Fibroblast of skin of scalp (primary cell): Measurements from ENCODE around the gene NEAT1.
"Not testable (repeated sequence)": the region's sequence is repeated elsewhere in the genome, so short reads cannot be mapped to it uniquely, and the experiment has no call there.

Experiments used
- DNase-seq: peaks from one replicate; pipeline ENCODE4 v3.0.0-alpha.2; 2013

Gene NEAT1

DNA sequence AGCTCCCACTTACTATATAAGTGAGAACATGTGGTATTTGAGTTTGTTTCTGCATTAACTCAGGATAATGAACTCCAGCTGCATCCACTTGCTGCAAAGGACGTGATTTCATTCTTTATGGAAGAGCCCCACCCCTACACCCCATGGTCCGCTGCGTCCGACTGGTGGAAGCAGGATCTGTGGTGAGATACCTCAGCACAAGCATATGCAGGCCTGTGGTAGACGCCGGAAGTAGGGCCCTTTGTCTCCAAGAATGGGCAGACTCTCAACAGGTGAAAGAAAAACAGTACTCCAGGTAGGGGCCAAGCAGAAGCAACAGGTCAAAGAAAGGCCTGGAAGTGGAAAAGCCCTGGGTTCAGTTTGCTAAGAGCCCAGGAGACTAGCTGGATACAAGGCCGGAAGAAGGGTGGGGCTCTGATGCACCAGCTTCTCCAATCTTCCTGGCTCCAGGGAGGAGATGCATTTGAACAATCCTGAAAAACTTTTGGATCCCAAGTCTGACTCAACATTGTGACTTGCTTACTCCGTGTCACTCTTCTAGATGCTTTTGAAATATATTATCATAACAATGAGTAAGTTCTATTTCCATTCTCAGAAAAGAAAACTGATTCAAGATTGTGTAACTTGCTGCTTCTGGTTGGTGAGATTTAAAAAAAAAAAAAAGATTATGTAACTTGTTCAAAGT lies 30.4 kb downstream of the NEAT1 start:
- DNase-seq = peak; percentile 95

DNA sequence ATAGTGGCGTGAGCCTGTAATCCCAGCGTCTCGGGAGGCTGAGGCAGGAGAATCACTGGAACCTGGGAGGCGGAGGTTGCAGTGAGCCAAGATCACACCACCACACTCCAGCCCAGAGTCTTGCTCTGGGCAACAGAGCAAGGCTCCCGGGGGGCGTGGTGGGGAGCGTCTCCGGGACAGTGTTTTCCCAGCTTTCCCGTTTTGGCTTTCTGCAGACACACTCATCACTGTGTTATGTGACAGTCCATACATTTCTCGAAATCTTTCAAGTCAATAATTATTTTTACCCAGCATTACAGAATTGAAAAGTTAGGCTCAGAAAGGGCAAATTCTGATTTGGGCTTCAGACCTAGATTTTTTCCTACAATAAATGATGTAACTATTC lies 31.7 kb downstream of the NEAT1 start:
- DNase-seq = peak; percentile 89

DNA sequence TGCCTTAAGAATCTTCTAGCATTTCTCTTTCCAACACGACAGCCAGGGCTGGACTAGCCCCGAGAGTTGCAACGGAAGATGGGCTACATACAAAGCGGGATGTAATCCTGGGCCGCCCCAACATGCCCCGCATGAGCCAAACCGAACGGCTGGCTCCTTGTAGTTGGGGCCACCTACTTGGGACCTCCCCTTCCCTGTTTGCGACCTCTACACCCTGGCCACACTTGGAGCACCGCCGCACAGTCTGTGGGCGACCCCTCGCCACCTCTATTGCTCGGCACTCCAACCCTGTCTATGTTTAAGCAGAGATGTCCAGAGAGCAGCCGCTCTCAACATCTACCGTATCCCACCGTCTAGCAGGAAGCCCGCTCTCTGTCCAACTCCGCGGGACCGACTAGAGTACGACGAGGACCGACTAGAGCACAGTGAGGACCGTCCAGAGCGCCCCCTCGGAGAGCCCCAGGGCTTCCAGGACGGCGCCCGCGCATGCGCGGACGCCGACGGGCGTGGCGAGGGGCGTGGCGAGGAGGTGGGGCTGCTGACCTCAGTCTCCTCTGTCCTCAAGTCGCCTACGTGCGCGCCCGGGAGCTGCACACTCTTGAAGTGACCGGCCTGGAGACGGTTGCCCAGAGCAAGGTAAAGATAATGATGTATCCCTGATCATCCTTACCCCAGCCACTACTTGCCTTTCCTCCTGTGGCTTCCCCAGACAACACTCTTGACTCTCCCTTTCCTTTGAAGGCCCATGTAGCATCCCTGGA lies 32.3 kb downstream of the NEAT1 start:
- DNase-seq = peak; percentile 91

DNA sequence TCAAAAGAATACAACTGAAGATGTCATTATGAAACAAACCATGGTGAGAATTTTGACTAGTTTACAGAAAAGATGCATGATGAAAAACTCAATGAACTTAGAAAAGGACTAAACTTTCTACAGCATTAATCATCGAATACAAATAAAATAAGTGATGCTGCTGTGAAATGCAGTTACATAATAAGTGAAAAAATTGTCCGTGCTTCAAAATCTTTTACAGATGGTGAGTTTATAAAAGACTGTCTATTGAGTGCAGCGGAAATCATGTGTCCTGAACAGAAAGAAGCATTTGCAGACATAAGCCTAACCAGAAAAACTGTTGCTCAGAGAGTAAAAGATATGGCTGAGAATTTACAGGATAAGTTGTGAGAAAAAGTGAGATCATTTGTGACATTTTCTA lies 33.8 kb downstream of the NEAT1 start:
- DNase-seq = no peak

DNA sequence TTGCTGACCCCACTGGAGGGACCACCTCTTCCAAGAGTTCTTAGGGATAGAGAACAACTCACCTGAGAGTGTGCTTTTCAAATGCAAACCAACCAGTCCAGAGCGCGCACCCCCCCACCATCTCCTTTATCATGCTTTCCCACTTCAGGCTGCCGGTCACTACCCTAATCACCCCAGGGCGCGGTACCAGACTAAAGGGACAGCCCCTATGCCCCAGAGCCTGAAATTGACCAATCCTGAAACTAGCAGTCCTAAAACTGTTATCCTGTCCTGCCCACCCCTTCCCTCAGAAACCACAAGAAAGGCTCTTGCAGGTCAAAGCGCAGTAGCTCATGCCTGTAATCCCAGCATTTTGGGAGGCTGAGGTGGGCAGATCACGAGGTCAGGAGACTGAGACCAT lies 37.0 kb downstream of the NEAT1 start:
- no peak for DNase-seq

DNA sequence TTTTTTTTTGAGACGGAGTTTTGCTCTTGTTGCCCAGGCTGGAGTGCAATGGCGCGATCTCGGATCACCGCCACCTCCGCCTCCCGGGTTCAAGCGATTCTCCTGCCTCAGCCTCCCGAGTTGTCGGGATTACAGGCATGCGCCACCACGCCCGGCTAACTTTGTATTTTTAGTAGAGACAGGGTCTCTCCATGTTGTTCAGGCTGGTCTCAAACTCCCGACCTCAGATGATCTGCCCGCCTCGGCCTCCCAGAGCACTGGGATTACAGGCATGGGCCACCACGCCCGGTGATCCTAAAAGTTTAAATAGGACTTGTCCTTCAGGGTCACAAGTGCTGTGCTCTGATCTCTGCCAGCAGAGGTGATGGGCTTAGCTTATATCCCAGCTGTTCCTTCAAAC lies 42.9 kb downstream of the NEAT1 start:
- DNase-seq = not testable (repeated sequence)

DNA sequence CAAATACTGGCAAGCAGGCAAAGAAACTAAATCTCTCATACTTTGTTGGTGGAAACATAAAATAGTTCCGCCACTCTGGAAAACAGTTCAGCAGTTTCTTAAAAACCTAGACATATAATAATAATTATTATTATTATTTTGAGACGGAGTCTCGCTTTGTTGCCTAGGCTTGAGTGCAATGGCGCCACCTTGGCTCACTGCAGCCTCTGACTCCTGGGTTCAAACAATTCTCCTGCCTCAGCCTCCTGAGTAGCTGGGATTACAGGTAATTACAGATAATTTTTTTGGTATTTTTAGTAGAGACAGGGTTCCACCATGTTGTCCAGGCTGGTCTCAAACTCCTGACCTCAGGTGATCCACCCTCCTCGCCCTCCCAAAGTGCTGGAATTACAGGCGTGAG lies 44.7 kb downstream of the NEAT1 start:
- not testable (repeated sequence) for DNase-seq

DNA sequence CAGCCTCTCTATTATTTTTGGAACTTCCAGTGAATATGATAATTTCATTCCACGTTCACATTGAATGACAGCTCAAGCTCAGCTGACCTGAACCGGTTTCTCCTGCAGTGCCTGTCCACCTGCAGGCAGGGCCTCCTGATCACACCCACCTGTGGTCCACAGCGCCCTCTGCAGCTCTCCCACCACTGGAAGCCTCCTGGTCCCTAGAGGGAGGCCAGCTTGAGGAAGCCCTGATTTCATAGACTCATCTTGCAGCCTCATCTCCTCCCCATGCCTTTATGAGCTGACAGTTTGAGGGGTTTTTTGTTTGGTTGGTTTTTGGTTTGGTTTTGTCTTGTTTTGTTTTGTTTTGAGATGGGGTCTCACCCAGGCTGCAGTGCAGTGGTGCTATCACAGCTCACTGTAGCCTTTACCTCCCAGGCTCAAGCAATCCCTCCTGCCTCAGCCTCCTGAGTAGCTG lies 46.3 kb downstream of the NEAT1 start:
- DNase-seq = peak; percentile 32

DNA sequence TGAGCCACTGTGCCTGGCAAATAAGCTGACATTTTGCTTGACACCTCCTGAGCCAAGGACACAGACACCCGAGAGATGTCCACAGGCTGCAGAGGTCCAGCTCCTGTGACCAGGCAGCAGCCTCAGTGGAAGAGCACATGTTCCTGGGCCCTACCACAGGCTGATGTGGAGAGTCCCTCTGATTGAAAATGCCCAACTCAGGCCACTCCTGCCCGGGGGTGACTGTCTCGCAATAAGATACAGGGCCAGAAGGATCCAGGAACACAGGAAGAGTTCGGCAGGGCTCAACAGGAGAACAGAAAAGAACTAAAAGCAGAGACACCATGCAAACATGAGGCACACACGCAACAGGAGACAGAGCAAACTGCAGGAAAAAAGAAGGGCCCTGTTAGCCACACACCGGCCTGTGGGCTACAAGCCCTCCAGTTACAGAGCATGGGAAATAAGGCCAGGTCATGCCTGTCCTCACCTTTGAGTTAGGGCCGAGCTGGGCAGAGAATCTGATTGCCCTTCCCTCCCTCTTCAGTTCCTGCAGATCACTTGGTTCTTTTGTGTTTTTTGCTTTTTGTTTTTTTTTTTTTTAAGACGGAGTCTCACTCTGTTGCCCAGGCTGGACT lies 47.9 kb downstream of the NEAT1 start:
- no peak for DNase-seq

DNA sequence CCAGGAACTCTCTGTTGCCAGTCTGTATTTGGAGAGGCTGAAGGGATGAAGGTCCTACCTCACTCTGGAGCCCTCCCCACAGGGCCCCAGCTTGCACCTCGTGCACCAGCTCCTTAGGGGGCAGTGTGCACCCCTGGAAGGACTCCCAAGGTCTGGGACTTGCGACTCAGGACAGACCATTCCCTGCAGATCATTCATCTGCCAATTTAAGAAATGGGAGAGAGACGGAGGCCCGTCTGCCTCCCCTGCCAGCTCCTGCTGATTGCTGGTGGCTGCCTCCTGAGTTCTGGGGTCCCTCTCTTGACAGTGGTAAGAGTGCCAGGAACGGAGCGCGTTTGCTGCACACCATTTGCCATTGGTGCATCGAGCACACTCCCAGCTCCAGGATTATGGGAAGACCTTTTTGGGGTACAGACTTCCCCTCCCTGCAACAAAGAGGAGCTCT lies 48.9 kb downstream of the NEAT1 start:
- DNase-seq = peak; percentile 83

DNA sequence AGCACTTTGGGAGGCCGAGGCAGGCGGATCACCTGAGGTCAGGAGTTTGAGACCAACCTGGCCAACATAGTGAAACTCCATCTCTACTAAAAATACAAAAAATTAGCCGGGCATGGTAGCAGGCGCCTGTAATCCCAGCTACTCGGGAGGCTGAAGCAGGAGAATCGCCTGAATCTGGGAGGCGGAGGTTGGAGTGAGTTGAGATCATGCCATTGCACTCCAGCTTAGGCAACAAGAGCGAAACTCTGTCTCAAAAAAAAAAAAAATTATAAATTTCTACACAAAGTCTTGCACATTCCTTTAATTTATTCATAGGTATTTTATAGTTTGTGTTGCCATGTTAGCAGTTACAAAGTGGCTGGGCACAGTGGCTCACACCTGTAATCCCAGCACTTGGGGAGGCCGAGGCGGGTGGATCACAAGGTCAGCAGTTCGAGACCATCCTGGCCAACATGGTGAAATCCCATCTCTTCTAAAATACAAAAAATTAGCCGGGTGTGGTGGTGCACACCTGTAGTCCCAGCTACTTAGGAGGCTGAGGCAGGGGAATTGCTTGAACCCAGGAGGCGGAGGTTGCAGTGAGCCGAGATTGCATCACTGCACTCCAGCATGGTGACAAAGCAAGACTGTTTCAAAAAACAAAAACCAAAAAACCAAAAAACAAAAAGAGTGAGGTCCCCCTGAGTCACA lies 50.1 kb downstream of the NEAT1 start:
- not testable (repeated sequence) for DNase-seq

DNA sequence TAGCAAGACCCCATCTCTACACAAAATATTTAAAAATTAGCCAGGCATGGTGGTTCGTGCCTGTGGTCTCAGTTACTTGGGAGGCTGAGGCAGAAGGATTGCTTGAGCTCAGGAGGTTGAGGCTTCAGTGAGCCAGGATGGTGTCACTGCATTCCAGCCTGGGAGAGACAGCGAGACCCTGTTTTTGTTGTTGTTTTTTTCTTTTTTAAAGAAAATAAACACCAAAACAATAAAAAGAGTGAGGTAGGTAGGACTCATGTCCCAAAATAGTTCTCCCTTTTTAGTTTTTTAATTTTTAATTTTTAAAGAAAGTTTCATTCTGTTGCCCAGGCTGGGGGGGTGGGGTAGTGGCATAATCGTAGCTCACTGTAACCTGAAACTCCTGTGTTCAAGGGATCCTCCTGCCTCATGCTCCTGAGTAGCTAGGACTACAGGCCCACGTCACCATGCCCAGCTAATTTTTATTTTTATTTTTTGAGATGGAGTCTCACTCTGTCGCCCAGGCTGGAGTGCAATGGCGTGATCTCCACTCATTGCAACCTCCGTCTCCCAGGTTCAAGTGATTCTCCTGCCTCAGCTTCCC lies 50.8 kb downstream of the NEAT1 start:
- DNase-seq = no peak

DNA sequence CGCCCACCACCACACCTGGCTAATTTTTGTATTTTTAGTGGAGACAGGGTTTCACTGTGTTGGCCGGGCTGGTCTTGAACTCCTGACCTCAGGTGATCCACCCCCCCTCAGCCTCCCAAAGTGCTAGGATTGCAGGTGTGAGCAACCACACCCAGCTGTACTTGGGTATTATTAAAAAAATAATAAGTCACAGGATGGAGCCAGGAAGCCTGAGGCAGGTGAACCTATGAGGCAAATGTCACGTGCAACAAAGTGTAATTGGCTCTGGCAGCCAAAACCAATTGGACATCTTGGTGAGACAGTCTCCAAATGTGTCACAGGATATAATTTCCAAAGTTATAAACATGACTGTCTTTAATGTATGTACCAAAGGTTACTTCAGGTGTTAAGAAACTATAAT lies 52.3 kb downstream of the NEAT1 start:
- DNase-seq = no peak

DNA sequence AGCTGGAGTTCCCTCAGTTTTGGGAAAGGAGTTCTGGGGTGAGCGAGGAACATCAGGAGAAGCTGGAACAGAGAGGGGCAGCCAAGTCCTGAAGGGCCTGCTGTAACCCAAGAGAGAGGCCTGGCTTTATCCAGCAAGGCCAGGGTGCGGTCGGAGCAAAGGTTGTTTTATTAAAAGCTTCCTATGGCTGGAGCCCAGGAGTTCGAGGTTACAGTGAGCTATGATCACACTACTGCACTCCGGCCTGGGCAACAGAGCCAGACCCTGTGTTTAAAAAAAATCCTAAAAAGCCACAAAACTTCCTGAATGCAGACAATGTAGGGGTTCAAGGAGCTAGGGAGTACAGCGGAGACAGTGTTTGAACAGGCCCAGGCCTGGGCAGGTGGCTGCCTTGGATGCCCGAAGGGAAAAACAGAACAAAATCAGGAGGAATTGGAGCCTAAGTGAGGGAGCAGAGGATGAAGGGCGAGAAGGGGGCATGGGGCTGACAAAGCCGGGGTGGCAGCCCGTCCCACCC lies 54.1 kb downstream of the NEAT1 start:
- peak; percentile 12 for DNase-seq

DNA sequence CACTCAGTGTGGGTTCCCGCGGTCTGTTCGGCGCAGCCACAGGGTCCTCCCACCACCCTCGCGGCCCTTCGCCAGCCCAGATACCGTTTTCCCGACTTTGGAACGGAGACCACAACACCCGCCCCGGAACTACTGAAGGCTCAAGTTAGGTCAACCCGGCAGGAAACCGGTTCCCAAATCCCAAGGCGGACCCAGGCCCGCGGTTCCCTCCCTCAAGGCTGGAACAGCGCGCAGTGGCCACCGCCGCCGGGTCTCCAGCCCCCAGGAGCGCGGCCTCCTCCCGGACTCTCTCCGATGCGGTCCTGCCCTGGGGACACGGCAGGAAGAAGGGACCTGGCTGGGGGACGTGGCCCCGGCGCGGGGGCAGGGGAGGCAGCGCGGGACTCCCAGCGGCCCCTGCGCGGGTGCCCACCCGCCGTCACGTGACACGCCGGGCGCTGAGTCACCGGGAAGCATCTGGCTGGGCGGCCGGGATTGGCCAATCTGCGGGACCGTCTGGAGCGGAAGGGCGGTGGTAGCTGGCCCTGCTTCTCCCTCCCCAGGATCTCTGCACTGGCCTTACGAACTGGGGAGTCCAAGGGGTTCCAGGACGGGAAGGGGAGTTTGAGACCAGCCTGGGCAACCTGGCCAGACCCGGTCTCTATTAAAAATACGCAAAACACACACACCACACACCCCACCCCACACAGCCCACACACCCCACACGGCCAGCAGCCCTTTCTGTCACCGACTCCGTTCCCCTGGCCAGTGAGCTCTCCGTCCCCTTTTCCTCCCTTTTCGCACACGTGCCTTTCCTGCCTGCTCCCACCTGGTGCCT lies 54.8 kb downstream of the NEAT1 start:
- DNase-seq = peak; percentile 97

DNA sequence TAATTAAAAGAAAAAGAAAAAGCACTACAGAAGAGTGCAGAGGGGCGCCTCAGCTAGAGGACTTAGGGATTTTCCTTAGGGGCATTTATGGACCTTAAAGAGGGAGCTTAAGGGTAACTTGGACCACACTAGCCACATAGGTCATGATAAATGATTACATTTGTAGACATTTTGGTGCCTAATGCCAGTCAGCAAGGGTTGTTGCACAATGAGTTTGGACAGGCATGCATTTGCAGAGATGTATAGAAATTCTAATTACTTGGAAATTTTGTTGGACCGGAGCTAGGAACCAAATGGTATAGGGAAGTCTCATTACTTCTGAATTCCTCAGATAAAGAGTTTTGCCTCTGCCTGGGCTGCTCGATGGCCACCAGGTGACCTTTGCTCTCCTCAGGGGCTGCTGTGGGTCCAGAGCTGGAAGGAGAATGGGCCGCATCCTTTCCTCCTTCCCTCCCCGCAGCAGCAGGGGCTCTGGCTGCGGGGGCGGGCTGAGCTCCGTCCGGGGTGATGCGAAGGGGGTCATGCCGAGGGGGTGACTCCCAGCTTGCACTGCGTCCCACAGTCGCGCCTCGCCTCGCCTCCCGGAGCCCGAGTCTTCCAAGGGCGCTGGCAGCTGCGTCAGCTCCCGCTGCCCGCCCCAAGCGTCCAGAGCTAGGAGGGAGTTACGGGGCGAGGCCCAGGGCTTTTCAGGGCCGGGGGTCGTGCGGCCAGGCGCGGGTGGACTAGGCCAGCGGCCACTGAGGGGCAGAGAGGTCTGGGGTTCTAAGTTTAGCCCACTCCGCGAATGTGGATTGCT lies 56.0 kb downstream of the NEAT1 start:
- peak; percentile 42 for DNase-seq

DNA sequence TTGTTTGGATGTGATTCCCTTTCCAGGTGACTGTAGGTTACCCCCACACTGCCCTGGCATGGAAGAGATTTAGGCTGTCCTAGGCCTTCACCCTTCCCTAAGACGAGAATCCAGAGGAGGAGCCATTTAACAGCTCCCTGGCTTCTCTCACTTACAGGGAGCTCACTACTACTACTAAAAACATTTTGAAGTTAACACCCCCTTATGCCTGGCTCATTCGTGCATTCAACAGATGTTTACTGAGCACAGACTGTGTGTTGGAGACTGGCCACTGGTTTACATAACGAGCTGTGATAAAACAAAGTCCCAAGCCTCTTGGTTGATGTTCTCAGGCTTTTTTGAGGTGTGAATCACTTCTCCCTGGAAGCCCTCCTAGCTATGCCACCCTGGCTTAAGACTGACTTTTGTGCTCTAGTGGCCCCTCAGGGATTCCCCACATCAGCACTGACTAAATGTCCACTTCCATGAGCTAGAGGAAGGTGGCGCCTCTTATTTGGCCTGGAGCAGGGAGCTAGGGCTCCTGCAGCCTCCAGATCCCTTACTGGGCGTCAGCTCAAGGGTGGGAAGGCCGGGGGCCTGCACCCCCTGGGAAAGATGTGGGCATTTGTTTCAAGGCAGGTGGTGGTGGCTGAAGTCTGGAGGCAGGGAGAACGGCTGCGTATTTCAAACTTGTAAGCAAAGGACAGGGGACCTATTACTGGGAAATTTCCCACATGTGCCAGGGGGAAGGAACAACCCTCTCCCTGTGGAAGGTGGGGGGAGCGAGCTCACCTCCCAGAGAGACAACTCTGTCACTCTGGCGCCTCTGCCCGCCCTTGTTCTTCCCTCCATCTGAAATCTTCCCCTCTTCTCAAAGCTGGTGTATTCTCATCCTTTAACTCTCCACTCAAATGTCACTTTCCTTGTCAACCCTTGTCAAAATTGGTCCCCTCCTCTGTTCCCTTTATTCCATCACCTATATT lies 56.9 kb downstream of the NEAT1 start:
- peak; percentile 90 for DNase-seq

DNA sequence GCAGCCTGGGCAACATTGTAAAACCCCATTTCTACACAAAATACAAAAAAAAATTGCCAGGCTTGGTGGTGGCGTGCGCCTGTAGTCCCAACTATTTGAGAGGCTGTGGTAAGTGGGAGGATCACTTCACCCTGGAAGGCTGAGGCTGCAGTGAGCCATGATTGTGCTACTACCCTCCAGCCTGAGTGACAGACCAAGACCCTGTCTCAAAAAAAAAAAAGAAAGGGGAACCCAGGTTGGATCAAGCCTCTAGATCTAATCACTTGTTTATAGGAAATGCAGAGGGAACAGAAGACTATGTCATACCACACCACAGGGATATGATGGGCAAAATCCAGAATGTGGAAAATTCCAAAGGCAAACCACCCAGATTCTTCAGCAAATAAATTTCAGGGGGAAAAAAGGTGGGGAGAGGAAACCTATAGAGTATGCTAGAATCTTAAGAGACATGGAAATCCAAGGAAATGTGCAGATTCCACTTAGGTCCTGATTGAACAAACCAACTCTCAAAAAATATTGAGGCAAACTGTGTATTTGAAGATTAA lies 59.8 kb downstream of the NEAT1 start:
- DNase-seq = peak; percentile 52

DNA sequence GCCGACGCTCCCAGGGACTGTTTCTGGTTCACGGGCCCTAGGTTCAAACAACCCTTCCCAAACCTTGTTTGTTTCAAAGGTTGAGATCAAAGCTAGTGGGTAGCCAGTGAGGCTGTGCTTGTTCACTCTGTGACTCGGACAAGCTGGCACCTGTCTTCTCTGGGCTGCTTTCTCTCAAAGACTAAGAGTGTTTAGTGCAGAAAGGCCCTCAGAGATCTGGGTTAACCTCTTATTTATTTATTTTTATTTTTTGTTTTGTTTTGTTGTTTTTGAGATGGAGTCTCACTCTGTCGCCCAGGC lies 63.3 kb downstream of the NEAT1 start:
- no peak for DNase-seq
